Mesendoderm (in vitro differentiated cells): ENCODE measurements around the gene ERC2.

ENCODE experiments used
- DNase-seq: peaks from one replicate; pipeline ENCODE4 v3.0.0; 2013
- H2AK5ac ChIP-seq: 2 replicates; pipeline ENCODE4 v1.6.1; 2013; ENCODE audit warnings: low read length, inconsistent platforms
- H2BK120ac ChIP-seq: 2 replicates; pipeline ENCODE4 v1.6.1; 2013; ENCODE audit warnings: low read depth, mild to moderate bottlenecking, low read length, moderate library complexity, mixed read lengths
- H2BK15ac ChIP-seq: replicated peaks from 2 replicates; pipeline ENCODE4 v1.6.1; 2013; ENCODE audit warnings: low read depth, mild to moderate bottlenecking, moderate library complexity
- H2BK5ac ChIP-seq: 2 replicates; pipeline ENCODE4 v1.6.1; 2013; ENCODE audit warnings: low read length, inconsistent platforms
- H3K18ac ChIP-seq: 2 replicates; pipeline ENCODE4 v1.6.1; 2013; ENCODE audit warnings: mild to moderate bottlenecking, low read length, mixed read lengths
- H3K23ac ChIP-seq: one replicate; pipeline ENCODE4 v1.6.1; 2013; ENCODE audit warnings: low read length
- H3K27ac ChIP-seq: 2 replicates; pipeline ENCODE4 v1.5.1; 2013; ENCODE audit warnings: low read depth, mild to moderate bottlenecking, inconsistent platforms, low read length, moderate library complexity
- H3K27me3 ChIP-seq: 2 replicates; pipeline ENCODE4 v1.6.1; 2013; ENCODE audit warnings: low read length, control low read depth, mild to moderate bottlenecking, inconsistent platforms; ENCODE audit not compliant: insufficient read depth, poor library complexity
- H3K36me3 ChIP-seq: 2 replicates; pipeline ENCODE4 v1.6.1; 2013; ENCODE audit warnings: low read length, inconsistent platforms; ENCODE audit not compliant: control insufficient read depth, insufficient read depth
- H3K4ac ChIP-seq: one replicate; pipeline ENCODE4 v1.6.1; 2013; ENCODE audit warnings: low read depth, mild to moderate bottlenecking, low read length, moderate library complexity
- H3K4me1 ChIP-seq: 2 replicates; pipeline ENCODE4 v1.6.1; 2013; ENCODE audit warnings: low read depth, low read length, inconsistent platforms; ENCODE audit not compliant: control insufficient read depth
- H3K4me2 ChIP-seq: 2 replicates; pipeline ENCODE4 v1.6.1; 2013; ENCODE audit warnings: low read length
- H3K4me3 ChIP-seq: 2 replicates; pipeline ENCODE4 v1.5.1; 2013; ENCODE audit warnings: mild to moderate bottlenecking, low read length
- H3K56ac ChIP-seq: one replicate; pipeline ENCODE4 v1.6.1; 2013; ENCODE audit warnings: low read length
- H3K79me1 ChIP-seq: 2 replicates; pipeline ENCODE4 v1.6.1; 2013; ENCODE audit warnings: low read length, inconsistent platforms
- H3K79me2 ChIP-seq: 2 replicates; pipeline ENCODE4 v1.6.1; 2013; ENCODE audit warnings: mild to moderate bottlenecking, low read length; ENCODE audit not compliant: control insufficient read depth, insufficient read depth
- H3K9ac ChIP-seq: 2 replicates; pipeline ENCODE4 v1.6.1; 2013; ENCODE audit warnings: low read length, inconsistent platforms
- H4K5ac ChIP-seq: one replicate; pipeline ENCODE4 v1.6.1; 2013; ENCODE audit warnings: low read length
- H4K8ac ChIP-seq: one replicate; pipeline ENCODE4 v1.6.1; 2013; ENCODE audit warnings: low read depth, mild to moderate bottlenecking, control low read depth, low read length, moderate library complexity
- WGBS: extraction: QIAGEN DNeasy Blood & Tissue Kit; methylation state at CpG from one replicate; pipeline ENCODE4 v1.1.7; 2013; ENCODE audit warnings: low lambda C conversion rate, missing lambda C conversion rate; ENCODE audit not compliant: insufficient coverage; ENCODE audit errors: extremely low coverage; 5-methylcytosine and 5-hydroxymethylcytosine counted together

ERC2 gene

DNA sequence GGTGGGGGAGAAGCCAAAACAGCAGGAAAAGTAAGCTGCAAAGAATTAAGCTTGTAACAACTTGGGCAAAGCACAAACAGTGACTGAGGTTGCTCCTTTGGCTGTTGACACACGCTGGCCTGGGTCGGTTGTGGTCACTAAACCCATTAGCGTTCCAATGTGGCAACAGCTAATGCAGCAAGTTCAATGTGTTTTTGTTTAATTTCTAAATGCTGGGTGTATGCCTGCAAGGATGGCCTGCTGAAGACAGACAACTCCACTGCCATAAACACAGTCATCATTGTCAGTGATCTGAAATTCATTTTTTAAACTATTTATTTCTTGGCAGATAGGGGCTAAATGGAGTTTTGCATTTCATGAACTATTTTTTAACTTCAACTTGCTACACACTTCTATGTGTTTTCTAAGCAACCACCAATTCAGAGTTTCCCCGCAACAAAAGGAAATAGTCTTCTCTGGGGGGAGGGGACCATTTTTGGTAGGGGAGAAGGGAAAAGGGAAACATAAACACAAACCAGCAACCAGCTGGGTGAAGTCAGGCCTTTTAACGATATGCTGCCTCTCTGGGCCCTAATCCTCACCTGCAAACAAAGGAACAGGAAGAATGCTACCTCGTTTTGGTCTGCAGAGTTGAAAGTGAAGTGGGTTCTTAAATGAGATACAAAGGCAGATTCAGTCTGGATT is 946.4 kb downstream of the ERC2 start:
- no peak overlapping the region for H3K23ac ChIP-seq
- H2BK5ac ChIP-seq = peak overlapping the region; percentile 20
- H3K9ac ChIP-seq = no peak overlapping the region
- no peak overlapping the region for H2AK5ac ChIP-seq
- H3K56ac ChIP-seq = peak overlapping the region; percentile 72
- no peak overlapping the region for H3K4me2 ChIP-seq
- H3K4me3 ChIP-seq = no peak overlapping the region
- peak overlapping the region; percentile 29 for H3K18ac ChIP-seq
- no peaks in the 10 kb centered on the region for H3K27me3 ChIP-seq
- no peaks in the 10 kb centered on the region for H3K36me3 ChIP-seq
- H3K79me1 ChIP-seq = no peaks in the 10 kb centered on the region
- H2BK15ac ChIP-seq = no peak overlapping the region
- WGBS = no CpG with 5 or more reads among the region's 6 CpGs
- no peaks in the 10 kb centered on the region for H3K79me2 ChIP-seq
- H3K4me1 ChIP-seq = peaks cover 12% of the 10 kb centered on the region
- peak overlapping the region; percentile 48 for H2BK120ac ChIP-seq
- no peak overlapping the region for H4K8ac ChIP-seq
- DNase-seq = peak; percentile 67
- H4K5ac ChIP-seq = no peak overlapping the region
- H3K27ac ChIP-seq = no peak overlapping the region
- H3K4ac ChIP-seq = no peak overlapping the region

DNA sequence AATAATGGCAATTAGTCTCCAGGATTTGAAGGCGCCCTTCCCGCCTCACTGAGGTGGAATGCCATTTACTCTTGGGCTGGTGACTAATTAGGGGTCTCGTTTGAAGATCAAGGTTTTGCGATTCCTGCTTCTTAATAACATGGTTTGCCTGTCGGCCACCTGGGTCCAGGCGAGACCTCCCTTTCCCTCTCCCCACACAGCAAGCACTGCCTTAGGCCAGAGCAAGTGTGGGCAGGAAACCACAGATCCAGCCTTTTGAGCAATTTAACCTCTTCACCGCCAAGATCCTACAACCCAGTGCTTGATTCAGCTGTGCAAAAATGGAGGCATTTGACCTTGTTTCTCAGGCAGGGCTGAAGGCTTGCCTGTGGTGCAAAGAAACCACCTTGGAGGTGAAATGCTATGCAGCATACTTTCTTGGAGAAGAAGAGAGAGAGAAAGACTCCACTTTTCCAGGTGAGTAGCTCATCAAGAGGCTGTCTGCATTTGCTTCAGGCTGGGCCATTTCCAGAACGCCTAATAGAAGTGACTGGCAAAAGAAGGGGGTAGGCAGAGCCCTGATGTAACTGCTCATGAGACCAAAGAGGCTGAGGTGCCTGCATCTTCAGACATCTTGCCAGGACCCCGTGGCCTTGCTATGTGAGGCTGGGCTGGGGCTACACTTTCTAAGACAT is 947.1 kb downstream of the ERC2 start:
- no CpG with 5 or more reads among the region's 9 CpGs for WGBS
- Histone ChIP-seq H3K79me1 (no peaks in the 10 kb centered on the region), H2BK15ac (no peak overlapping the region)

GRCh38 chr3:55519019-55519418 is 949.2 kb downstream of the ERC2 start:
- no CpG with 5 or more reads among the region's 3 CpGs for WGBS
- H3K27me3 ChIP-seq = no peaks in the 10 kb centered on the region

More for the DNA sequence above, 947.1 kb downstream of the ERC2 start:
- Histone ChIP-seq H3K27ac (no peak overlapping the region), H2AK5ac (no peak overlapping the region), H3K4me3 (no peak overlapping the region), H2BK5ac (peak overlapping the region; percentile 20), H4K5ac (no peak overlapping the region), H3K27me3 (no peaks in the 10 kb centered on the region), H4K8ac (no peak overlapping the region), H3K79me2 (no peaks in the 10 kb centered on the region), H3K36me3 (no peaks in the 10 kb centered on the region), H3K4me2 (no peak overlapping the region), H3K18ac (peak overlapping the region; percentile 71), H3K4me1 (peaks cover 16% of the 10 kb centered on the region), H3K4ac (no peak overlapping the region), H3K9ac (no peak overlapping the region), H2BK120ac (peak overlapping the region; percentile 48), H3K23ac (no peak overlapping the region), H3K56ac (peak overlapping the region; percentile 72)
- peak; percentile 44 for DNase-seq

DNA sequence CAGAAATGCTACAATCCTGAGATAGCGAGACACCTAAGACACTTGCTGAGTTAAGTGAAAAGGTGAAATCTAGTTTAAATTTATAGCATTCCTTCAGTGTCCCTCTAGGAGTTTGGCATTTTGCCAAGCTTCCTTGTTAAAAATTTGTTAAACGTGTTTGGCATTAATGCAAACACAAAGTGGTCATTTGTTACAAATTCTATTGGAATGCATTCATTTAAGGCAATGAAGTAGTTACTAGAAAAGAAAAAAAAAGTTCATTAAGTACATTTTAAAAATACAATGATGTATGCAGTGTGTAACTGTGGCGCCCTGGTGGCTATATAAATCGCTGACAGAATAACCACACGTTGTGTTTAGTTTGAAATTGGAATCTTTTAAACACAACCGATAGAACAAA is 949.8 kb downstream of the ERC2 start:
- H2BK120ac ChIP-seq = no peak overlapping the region
- no peak overlapping the region for H3K4ac ChIP-seq
- no peak overlapping the region for H3K4me2 ChIP-seq
- no peak overlapping the region for H3K9ac ChIP-seq
- H3K18ac ChIP-seq = no peak overlapping the region
- H3K79me2 ChIP-seq = no peaks in the 10 kb centered on the region
- DNase-seq = no peak
- WGBS = no CpG with 5 or more reads among the region's 6 CpGs
- H2BK5ac ChIP-seq = no peak overlapping the region
- no peak overlapping the region for H3K23ac ChIP-seq
- no peaks in the 10 kb centered on the region for H3K27me3 ChIP-seq
- no peaks in the 10 kb centered on the region for H3K36me3 ChIP-seq
- H3K4me3 ChIP-seq = no peak overlapping the region
- H4K8ac ChIP-seq = no peak overlapping the region
- no peak overlapping the region for H2AK5ac ChIP-seq
- H3K79me1 ChIP-seq = no peaks in the 10 kb centered on the region
- H3K27ac ChIP-seq = no peak overlapping the region
- H4K5ac ChIP-seq = no peak overlapping the region
- H2BK15ac ChIP-seq = no peak overlapping the region
- H3K4me1 ChIP-seq = peaks cover 16% of the 10 kb centered on the region
- H3K56ac ChIP-seq = no peak overlapping the region

More at GRCh38 chr3:55519019-55519418, 949.2 kb downstream of the ERC2 start:
- H3K56ac ChIP-seq = no peak overlapping the region
- H3K79me1 ChIP-seq = no peaks in the 10 kb centered on the region
- H3K4me1 ChIP-seq = peaks cover 16% of the 10 kb centered on the region
- H2BK15ac ChIP-seq = no peak overlapping the region
- H3K79me2 ChIP-seq = no peaks in the 10 kb centered on the region
- H3K4me3 ChIP-seq = no peak overlapping the region
- no peak overlapping the region for H3K4ac ChIP-seq
- H3K36me3 ChIP-seq = no peaks in the 10 kb centered on the region
- H4K5ac ChIP-seq = no peak overlapping the region
- H4K8ac ChIP-seq = no peak overlapping the region
- no peak overlapping the region for H3K9ac ChIP-seq
- no peak overlapping the region for H2AK5ac ChIP-seq
- H3K23ac ChIP-seq = no peak overlapping the region
- no peak for DNase-seq
- H3K4me2 ChIP-seq = no peak overlapping the region
- no peak overlapping the region for H2BK120ac ChIP-seq
- H3K27ac ChIP-seq = no peak overlapping the region
- H2BK5ac ChIP-seq = no peak overlapping the region
- H3K18ac ChIP-seq = no peak overlapping the region

DNA sequence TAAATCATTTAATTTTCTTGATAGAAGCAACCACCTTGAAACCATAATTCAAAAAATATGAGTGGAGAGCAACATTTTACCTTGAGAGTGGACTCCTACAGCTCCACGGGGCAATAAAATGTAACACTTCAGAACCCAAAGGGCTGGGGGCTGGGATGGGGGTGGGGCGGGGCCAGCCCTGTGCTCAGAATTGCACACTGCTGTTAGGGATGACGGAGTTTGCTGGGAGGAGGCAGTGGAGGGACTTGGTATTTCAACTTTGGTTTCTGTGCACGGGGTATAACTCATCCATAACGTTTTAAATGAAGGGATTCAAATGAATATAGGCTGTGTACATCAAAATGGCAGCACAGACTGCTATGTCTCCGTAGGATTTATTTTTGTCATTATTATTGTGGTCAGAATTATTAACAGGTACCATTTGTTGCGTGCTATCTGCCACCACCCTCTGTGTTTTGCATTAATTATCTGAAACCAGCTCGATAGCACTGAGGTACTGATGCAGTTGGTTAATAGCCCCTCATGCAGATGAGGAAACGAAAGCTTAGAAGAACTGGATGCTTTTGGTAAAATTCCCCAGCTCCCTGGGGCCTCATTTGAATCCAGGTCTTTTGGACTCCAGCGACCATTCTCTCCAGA is 951.8 kb downstream of the ERC2 start:
- Histone ChIP-seq H3K18ac (peak overlapping the region; percentile 64), H3K4ac (no peak overlapping the region), H3K79me1 (no peaks in the 10 kb centered on the region), H3K9ac (no peak overlapping the region), H3K79me2 (no peaks in the 10 kb centered on the region), H4K8ac (no peak overlapping the region), H2BK120ac (no peak overlapping the region), H3K56ac (no peak overlapping the region), H2BK15ac (peak overlapping the region; percentile 29), H2BK5ac (no peak overlapping the region), H3K4me2 (no peak overlapping the region), H3K27me3 (no peaks in the 10 kb centered on the region), H2AK5ac (no peak overlapping the region), H3K4me1 (peaks cover 11% of the 10 kb centered on the region), H4K5ac (no peak overlapping the region), H3K23ac (no peak overlapping the region), H3K4me3 (no peak overlapping the region), H3K27ac (no peak overlapping the region), H3K36me3 (no peaks in the 10 kb centered on the region)
- no CpG with 5 or more reads among the region's 10 CpGs for WGBS
- DNase-seq = no peak
